Measurements from ENCODE around the gene SLC38A6. TPM values are rescaled to one million over a fixed set of nuclear protein-coding genes. Genes with fewer than 3 reads are reported as not detected.

SLC38A6 gene
- total RNA-seq (2021; ENCODE audit: unreplicated experiment) (9.3 TPM), Bru-seq, nascent RNA (percentile 63 among the genes with signal in this experiment), BruChase-seq, experiment 1, labeled RNA remaining after a 2-hour chase (percentile 71 among the genes with signal in this experiment), BruChase-seq, experiment 2, labeled RNA remaining after a 6-hour chase (percentile 58 among the genes with signal in this experiment)
- 7.8 TPM for polyA plus RNA-seq (2012; ENCODE audit: insufficient read length)
- long read RNA-seq, transcript SLC38A6-201 (16 exons, 1,688 nt): major isoform, 6 of 17 reads
- long read RNA-seq, partial matches to known transcripts: 2 of 17 reads
- long read RNA-seq, other reads (novel, unspliced or antisense): 8 of 17 reads

GRCh38 chr14:60980811-60981632 lies at the start of gene SLC38A6, which contains the start of gene TRMT5:
Gene SLC38A6, plus strand, starts transcription at chr14:60981245. Its CDS starts 33 bp downstream, at chr14:60981278.
Gene TRMT5, minus strand, starts transcription at chr14:60981079. Its CDS starts 106 bp downstream, at chr14:60980973.
- TF ChIP-seq POLR2AphosphoS5 (IDR thresholded peaks at IDR 0.05; ENCODE audit: low read depth, low read length) (peak; percentile 80), REST (IDR thresholded peaks at IDR 0.05; ENCODE audit: insufficient read depth in 1 of 2, low read depth in 2 of 2, low read length in 1 of 2) (no peak; a peak in 1 of 4 replicates), TCF7L2 (IDR thresholded peaks at IDR 0.05; ENCODE audit: low read depth, low read length) (no peak), SIN3A (IDR thresholded peaks at IDR 0.05; ENCODE audit: borderline replicate concordance, insufficient read depth, low read depth, low read length) (peak; percentile 50; the same call in 1 of the 2 replicates), CTCF (IDR thresholded peaks at IDR 0.05) (no peak)
- DNase-seq (ENCODE audit: low read depth, low spot score): peak; percentile 77
- H3K4me3 ChIP-seq (ENCODE audit: low read depth in 2 of 2, low read length in 2 of 2): peak within 1 kb of the TSS; percentile 92 to 95
- ChIA-PET CTCF (no interaction called here), POLR2A (no interaction called here)
- peak within 1 kb of the TSS; percentile 73 for H3K27ac ChIP-seq (ENCODE audit: low read length)
- in situ Hi-C loops (cut with HindIII; ENCODE audit: low pct_unique_long_range_greater_than_20kb, low sequenced_read_pairs): no loop called here
- peaks cover 18% of the 10 kb centered on the region for H3K36me3 ChIP-seq (ENCODE audit: control insufficient read depth, insufficient read depth, low read length)
- no peaks in the 10 kb centered on the region for H3K9me3 ChIP-seq (ENCODE audit: control insufficient read depth, insufficient read depth, low read depth, low read length)
- H3K27me3 ChIP-seq (ENCODE audit: control insufficient read depth, insufficient read depth, low read length): no peaks in the 10 kb centered on the region
- BruUV-seq (replicated peaks): no TSS peak
- ATAC-seq: peak; percentile 99
- H3K4me1 ChIP-seq (ENCODE audit: control insufficient read depth, insufficient read depth, low read length): peaks cover 9% of the 10 kb centered on the region
- intact Hi-C loops (cut with micrococcal nuclease; ENCODE audit: unreplicated experiment): loop anchor here (1.0 to 5.0 kb wide), 2 partner anchors 257 to 334 kb away; partner anchors contain the start of genes SIX1 and SIX4

GRCh38 chr14:60933920-60934655 lies 47.0 kb upstream of the SLC38A6 start:
- H3K36me3 ChIP-seq (ENCODE audit: control insufficient read depth, insufficient read depth, low read length): no peaks in the 10 kb centered on the region
- H3K27me3 ChIP-seq (ENCODE audit: control insufficient read depth, insufficient read depth, low read length): no peaks in the 10 kb centered on the region
- H3K4me3 ChIP-seq (ENCODE audit: low read depth in 2 of 2, low read length in 2 of 2): no peak overlapping the region
- ATAC-seq: no peak
- no TSS peak for BruUV-seq (replicated peaks)
- ChIA-PET POLR2A (no interaction called here), CTCF (no interaction called here)
- H3K4me1 ChIP-seq (ENCODE audit: control insufficient read depth, insufficient read depth, low read length): no peaks in the 10 kb centered on the region
- no peak overlapping the region for H3K27ac ChIP-seq (ENCODE audit: low read length)
- no peak for DNase-seq (ENCODE audit: low read depth, low spot score)
- TF ChIP-seq SIN3A (IDR thresholded peaks at IDR 0.05; ENCODE audit: borderline replicate concordance, insufficient read depth, low read depth, low read length) (no peak), REST (IDR thresholded peaks at IDR 0.05; ENCODE audit: insufficient read depth in 1 of 2, low read depth in 2 of 2, low read length in 1 of 2) (no peak), CTCF (IDR thresholded peaks at IDR 0.05) (no peak), TCF7L2 (IDR thresholded peaks at IDR 0.05; ENCODE audit: low read depth, low read length) (no peak), POLR2AphosphoS5 (IDR thresholded peaks at IDR 0.05; ENCODE audit: low read depth, low read length) (no peak)
- intact Hi-C loops (cut with micrococcal nuclease; ENCODE audit: unreplicated experiment): no loop called here
- H3K9me3 ChIP-seq (ENCODE audit: control insufficient read depth, insufficient read depth, low read depth, low read length): no peaks in the 10 kb centered on the region
- in situ Hi-C loops (cut with HindIII; ENCODE audit: low pct_unique_long_range_greater_than_20kb, low sequenced_read_pairs): no loop called here

Measured in Panc1 (cell line).